Measurements from ENCODE around the gene TPM1.
"Not testable (repeated sequence)": the region's sequence is repeated elsewhere in the genome, so short reads cannot be mapped to it uniquely, and the experiment has no call there.

Gene TPM1

DNA sequence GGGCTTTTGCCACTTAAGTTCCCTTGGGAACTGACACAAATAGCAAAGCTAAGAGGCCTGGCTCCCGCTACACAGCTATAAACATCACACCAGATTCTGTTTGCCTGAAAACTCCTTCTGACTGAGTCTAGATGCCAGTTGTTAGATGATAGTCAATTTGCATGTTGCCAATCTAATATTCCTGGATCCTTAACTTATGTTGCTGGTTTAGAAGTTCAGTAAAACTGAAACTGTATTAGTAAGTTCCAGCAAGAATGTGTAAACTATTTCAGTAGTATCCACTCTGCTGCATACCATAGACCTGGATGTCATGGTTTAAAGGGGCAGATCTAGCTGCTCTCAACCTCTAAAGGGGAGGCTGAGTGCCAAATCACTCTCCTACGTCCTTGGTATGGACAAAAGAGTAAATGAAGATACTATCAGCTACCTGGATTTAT, 52.0 kb downstream of the TPM1 start:
- DNase-seq (ENCODE audit: low read depth) = no peak

DNA sequence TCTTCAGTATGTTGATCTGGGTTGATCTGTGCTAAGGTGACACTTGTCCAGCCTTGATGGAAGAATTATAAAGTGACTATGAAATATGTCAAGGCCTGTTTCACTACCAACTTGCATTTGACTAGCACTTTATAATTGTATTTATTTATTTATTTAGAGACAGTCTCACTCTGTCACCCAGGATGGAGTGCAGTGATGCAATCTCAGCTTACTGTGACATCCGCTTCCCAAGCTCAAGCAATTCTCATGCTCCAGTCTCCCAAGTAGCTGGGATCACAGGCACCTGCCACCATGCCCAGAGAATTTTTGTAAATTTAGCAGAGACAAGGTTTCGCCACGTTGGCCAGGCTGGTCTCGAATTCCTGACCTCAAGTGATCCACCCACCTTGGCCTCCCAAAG, 53.6 kb downstream of the TPM1 start:
- no peak for DNase-seq (ENCODE audit: low read depth)

DNA sequence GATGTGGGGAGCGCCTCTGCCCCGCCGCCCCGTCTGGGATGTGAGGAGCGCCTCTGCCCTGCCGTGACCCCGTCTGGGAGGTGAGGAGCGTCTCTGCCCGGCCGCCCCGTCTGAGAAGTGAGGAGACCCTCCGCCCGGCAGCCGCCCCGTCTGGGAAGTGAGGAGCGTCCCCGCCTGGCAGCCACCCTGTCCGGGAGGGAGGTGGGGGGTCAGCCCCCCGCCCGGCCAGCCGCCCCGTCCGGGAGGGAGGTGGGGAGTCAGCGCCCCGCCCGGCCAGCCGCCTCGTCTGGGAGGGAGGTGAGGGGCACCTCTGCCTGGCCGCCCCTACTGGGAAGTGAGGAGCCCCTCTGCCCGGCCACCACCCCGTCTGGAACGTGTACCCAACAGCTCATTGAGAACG, 56.4 kb downstream of the TPM1 start:
- DNase-seq (ENCODE audit: low read depth) = not testable (repeated sequence)

DNA sequence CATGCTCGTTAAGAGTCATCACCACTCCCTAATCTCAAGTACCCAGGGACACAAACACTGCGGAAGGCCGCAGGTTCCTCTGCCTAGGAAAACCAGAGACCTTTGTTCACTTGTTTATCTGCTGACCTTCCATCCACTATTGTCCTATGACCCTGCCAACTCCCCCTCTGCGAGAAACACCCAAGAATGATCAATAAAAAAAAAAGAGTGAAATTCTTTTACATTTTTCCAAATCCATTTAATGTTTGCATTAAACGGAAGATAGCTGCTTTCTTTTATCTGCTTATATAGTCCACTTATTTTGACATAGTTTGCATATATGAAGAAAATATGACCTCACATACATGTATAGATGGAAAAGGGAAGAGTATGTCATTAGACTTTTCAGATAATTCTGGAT, 57.0 kb downstream of the TPM1 start:
- not testable (repeated sequence) for DNase-seq (ENCODE audit: low read depth)

DNA sequence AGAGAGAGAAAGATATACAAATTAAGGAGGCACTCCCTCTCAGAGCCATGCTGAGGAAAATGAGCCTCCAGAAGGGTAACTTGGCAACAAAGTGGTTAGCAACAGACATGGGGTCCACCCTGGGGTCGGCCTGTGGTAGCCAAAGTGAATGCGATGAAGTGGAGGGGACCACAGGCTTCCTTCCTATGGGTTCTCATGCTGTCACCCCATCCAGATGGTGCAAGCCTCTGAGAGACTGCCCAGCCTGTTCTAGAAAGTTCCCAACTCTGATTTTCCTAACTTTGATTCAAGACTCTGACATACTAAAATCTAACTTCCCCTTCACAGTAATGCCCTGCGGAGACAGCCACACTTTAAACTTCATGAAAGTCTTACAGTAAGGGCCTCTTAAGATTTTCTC, 60.9 kb downstream of the TPM1 start:
- DNase-seq (ENCODE audit: low read depth) = no peak

DNA sequence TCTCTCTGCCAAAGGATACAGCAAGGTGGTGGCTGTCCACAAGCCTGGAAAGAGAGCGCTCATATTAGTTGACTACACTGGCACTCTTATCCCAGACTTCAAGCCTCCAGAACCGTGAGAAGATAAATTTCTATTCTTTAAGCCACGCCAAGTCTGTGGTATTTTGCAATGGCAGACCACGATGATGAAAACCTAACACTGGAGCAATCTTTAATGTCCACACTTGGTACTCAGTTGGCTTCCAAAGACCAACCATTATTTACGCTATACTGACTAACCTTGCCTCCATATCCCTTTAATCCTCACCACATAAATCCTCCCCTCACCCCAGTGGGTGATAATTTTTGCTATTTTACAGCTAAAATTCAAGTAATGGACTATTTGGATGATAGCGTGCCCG, 62.2 kb downstream of the TPM1 start:
- DNase-seq (ENCODE audit: low read depth) = no peak

DNA sequence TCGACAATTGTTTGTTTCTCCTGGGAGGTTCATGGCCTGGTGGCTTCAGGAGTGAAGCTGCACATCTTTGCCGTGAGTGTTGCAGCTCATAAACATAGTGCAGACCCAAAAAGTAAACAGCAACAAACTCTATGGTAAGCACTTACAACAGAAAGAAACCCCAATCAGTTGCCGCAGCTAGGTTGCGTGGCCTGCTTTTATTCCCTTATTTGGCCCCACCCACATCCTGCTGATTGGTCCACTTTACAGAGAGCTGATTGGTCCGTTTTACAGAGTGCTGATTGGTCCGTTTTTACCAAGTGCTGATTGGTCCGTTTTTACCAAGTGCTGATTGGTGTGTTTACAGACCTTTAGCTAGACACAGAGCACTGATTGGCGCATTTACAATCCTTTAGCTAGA, 62.8 kb downstream of the TPM1 start:
- not testable (repeated sequence) for DNase-seq (ENCODE audit: low read depth)

DNA sequence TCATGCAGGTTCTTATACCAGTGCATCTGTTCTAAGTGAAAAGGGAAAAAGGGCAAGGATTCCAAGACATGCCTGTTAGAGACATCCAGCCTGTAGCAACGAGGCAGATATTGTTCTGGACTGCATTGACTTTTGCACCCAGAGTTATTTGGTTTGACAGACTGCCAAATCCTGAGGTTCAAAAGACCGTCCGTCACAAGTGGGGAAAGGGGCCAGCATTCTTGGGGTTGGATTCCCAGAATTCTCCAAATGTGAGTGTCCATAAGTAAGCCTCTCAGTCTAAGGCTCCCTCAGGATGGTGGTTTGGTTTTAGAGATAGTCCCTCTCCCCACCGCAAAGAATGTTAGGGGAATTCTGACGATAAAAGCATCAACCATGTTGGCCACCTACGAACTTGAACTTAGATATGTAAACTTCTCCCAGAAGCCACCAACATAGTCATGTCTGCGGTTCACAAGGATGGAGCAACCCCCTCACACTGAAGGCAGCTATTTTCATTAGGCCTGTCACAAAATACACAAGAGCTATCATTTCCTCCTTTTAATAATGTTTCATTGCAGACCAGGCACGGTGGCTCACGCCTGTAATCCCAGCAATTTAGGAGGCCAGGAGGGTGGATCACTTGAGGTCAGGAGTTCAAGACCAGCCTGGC, 65.5 kb downstream of the TPM1 start:
- no peak for DNase-seq (ENCODE audit: low read depth)

DNA sequence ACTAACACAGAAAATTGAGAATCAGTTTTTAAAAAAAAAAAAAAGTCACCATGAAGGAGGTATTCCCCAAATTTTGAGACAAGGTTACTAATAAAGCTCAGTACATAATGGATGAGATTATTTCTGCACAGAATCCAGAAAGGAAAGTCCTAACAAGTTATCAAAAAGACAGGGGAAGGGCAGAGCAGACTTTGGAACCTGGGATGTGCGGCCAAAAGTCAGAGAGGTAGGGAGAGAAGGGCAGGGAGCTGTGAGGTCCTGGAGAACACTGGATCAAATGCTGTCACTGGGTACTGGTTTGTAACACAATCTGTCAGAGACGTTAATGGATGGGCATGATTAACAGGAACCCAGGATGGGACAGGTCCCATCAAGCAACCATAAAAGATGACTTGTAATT, 67.0 kb downstream of the TPM1 start:
- no peak for DNase-seq (ENCODE audit: low read depth)

DNA sequence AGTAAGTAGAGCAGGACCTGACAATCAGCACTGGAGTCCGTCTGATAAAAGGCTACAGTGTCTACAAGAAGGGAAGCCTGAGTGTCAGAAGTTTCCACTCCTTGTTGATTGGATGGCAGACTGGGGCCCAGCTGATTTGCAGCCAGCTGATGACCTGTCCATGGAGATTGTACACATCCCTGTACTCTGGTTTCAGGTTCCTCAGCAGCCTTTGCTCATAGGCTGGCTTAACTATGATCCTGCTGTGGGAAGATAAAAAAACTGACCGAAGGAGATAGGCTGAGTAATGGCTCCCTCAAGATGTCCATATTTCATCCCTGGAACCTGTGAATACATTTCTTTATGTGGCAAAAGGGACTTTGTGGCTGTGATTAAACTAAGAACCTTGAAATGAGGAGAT, 67.4 kb downstream of the TPM1 start:
- no peak for DNase-seq (ENCODE audit: low read depth)

DNA sequence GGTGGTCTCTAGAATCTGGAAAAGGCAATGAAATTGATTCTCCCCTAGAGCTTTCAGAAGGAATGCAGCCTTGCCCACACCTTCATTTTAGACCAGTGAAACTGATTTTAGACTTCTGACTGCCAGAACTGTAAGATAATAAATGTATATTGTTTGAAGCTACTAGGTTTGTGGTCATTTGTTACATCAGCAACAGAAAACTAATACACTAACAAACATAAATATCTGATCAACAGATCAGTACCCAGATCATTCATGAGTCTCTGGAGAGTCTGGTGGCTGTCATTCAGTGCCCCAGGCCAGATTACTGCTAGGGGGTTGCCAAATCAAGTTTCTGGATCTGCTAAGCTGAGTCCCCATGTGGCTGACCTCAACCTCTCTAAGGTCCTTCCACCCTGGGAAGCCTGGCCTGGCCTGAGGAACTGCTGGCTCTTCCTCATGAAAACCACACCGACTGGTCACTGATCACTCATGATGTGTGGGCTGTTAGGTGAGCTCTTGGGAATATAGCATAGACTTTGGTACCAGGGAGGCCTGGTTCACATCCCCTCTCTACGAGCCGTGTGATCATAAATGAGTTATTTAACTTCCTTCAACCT, 68.0 kb downstream of the TPM1 start:
- no peak for DNase-seq (ENCODE audit: low read depth)

DNA sequence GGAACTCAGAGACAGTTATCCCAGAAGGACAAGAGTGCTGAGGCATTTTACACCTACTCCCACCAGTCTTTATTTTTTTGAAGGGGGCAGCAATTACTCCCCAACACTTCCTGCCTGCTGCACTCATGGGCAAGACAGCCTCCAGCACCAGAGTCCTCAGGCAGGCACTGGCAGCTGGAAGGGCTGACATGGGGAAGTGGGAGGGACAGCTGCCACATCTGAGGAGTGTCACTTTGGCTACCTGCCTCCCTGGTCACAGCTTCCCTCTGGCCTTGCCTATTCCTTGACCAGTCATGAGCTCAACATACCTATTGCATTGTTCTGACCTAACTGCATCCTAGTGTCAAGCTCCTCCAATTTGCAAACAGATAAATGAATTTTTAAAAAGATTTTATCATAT, 68.9 kb downstream of the TPM1 start:
- no peak for DNase-seq (ENCODE audit: low read depth)

DNA sequence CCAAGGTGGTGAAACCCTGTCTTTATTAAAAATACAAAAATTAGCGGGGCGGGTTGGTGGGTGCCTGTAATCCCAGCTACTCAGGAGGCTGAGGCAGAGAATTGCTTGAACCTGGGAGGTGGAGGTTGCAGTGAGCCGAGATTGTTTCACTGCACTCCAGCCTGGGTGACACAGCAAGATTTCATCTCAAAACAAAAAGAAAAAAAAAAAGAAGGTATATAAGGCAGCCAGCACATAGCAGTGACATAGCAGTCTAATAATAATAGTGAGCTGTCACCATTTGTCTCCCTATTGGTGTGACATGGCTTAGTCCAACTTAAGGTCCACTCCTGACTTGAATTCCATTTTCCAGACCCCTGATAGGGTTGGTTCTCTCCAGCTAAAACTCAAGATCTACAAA, 70.3 kb downstream of the TPM1 start:
- no peak for DNase-seq (ENCODE audit: low read depth)

DNA sequence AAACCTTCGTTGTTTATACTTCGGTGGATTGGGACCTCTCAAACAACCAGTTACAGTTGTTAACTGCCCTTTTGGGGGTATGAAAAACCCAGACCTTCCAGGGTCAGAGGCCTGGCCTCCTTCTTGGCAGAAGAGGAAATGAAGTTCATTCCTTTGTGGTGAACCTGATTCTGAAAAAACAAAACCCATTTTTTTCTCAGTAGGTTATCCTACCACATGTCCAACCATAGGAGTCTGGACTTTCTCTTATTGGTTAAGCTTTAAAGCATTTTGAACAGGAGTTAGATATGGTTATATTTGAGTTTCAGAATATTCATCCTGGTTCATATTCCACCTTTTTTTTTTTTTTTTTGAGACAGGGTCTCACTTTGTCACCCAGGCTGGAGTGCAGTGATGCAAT, 71.9 kb downstream of the TPM1 start:
- DNase-seq (ENCODE audit: low read depth) = no peak
